Stimulated activated CD4-positive, alpha-beta T cell treated with anti-CD3 and anti-CD28 coated beads, Interleukin-1b, Interleukin-23, amount 100 ng/mL, for 4 hours (primary cell): Measurements from ENCODE around the gene RBBP5.

Source experiments
- DNase-seq, 2 donors: peaks; one replicate each; pipeline ENCODE4 v3.0.0-alpha.2; 2020; ENCODE audit warnings: low read depth in 2 of 2

The RBBP5 gene

DNA sequence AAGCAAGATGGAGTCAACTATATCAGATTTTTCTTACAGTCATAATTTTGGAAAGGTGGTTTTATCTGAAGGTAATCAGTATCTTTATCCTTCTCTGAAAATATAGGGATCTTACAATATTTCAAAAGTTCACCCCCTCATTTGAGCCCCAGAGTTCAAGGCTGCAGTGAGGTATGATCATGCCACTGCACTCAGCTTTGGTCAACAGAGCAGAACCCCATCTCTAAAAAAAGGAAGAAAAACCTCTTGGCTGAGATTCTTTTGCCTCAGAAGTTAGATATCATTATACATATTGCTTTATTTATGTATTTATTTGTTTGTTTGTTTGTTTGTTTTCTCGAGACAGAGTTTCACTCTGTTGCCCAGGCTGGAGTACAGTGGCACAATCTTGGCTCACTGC, 11.5 kb upstream of the RBBP5 start:
- DNase-seq = no peak

- DNase-seq = no peak
These were observed 7.8 kb upstream of the RBBP5 start for GRCh38 chr1:205129447-205130029.

- no peak for DNase-seq
These were observed 6.3 kb upstream of the RBBP5 start for GRCh38 chr1:205128050-205128449.

DNA sequence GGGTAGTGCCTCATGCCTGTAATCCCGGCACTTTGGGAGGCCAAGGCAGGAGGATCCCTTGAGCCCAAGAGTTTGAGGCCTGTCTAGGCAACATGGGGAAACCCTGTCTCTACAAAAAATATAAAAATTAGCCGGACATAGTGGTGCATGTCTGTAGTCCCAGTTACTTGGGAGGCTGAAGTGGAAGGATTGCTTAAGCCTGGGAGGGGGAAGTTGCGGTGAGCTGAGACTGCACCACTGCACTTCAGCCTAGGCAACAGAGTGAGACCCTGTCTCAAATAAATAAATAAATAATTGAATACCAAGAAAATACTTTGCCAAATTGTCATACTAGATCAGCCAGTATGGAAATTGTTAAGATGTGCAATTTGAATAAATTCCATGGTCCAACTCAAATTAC, 5.9 kb upstream of the RBBP5 start:
- DNase-seq = no peak

DNA sequence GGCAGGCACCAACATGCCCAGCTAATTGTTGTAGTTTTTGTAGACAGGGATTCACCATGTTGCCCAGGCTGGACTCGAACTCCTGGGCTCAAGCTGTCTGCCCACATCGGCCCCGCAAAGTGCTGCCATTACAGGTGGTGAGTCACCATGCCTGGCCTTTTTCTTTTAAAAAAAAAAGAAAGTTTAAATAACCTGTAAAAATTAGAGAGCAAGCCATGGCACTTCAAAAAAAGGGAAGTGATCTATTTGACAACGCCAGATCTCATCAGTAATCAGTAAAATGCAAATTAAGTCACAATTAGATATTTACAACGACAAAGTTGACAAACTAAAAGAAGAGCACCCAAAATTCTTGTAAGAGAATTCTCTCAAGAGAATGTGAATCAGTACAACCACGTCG, 2.9 kb upstream of the RBBP5 start:
- no peak for DNase-seq

GRCh38 chr1:205122489-205122882, 708 bp upstream of the RBBP5 start:
- DNase-seq = no peak

DNA sequence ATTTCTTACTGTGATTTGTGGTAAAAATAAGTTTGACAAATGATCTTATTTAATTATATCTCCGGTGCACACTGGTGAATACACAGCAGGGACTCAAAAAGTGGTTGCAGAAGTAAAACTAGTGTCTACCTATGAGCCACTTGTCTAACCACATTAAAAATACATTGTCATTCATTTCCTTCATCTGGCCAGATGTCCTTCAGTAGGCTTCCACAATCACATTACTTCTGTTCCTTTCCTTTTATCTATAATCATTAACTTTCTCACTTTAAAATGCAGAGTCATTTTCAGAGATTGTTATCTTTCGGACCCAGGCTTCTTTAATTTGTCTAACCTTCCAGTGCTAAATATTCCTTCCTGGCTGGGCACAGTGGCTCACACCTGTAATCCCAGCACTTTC, 3.0 kb downstream of the RBBP5 start:
- DNase-seq = no peak

DNA sequence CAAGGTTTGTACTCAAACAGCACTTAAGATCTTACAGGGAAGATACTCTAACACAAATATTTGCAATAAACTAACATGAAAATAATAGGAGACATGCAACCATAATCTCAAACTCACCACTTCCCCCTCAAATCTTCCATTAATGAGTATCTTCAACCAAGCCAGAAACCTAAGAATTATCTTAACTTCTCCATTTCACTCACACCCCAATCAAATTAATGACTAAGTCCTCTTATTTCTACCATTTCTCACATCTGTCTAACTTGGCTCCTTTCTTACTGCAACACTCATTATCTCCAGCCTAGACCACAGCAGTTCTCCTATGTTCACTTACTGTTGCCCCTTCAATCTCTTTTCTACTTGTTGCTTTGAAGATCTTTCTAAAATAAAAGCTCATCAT, 10.4 kb downstream of the RBBP5 start:
- DNase-seq = no peak

DNA sequence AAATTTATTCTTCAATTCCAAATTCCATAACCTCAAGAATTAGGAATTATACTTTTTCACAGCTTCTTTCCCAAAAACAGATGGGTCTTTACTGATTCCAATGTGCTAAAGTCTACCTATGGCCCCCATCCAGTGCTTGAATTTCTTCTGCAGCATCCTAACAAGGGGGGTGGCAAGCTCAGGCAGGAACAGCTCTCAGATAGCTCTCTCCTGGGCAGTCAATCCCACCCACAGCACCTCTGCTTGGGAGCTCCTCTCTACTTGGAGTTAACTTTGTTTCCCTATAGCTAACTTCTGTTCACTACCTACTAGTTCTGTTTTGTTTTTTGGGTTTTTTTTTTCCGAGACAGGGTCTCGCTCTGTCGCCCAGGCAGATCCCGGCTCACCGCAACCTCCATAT, 12.1 kb downstream of the RBBP5 start:
- DNase-seq = no peak

GRCh38 chr1:205109269-205109668, 12.5 kb downstream of the RBBP5 start:
- DNase-seq = no peak

- DNase-seq = no peak
These were observed 13.3 kb downstream of the RBBP5 start for GRCh38 chr1:205108464-205108863.

DNA sequence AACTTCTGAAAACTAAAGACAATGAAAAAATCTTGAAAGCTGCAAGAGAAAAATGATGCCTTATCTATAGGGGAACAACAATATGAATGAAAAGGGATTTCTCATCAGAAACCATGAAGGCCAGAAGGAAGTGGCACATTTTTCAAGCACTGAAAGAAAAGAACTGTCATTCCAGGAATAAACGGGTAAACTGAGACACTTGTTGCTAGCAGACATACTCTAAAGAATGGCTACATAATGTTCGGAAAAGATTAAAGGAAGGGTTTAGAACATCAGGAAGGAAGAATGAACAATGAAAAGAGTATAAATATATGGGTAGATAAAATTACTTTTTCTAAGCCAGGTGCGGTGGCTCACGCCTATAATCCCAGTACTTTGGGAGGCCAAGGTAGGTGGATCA, 14.5 kb downstream of the RBBP5 start:
- DNase-seq = no peak

GRCh38 chr1:205102404-205102803, 19.4 kb downstream of the RBBP5 start:
- DNase-seq = no peak

DNA sequence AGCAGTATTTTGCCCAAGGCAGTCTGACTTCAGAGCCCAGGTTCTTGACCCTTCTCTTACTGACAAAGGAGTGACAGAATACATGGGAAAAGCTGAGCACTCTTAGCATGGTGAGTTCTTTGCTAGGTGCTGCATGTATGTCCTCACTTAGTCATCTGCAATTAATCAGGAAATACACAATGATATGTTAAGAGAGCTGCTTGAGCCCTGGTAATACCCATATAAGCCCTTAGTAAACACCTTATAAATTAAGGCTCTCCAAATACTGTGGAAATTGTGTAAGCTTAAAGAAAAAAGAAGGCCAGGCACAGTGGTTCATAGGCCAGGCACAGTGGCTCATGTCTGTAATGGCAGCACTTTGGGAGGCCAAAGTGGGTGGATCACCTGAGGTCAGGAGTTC, 23.5 kb downstream of the RBBP5 start:
- DNase-seq = no peak

DNA sequence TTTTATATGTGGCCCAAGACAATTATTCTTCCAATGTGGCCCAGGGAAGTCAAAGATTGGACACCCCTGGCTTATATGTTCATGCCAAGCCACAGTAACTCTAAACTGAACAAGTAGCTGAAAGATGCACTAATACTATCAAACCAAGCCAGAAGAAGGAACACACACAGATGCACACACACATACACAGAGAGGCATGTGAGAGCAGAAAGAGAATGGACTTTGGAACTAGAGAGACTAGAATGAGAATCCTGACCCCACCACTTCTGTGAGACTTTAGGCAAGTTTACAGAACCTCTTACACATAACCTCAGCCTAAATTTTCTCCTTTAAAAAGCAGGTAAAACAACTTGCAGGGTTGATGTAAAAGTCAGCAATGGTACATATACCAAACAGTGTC, 26.4 kb downstream of the RBBP5 start:
- no peak for DNase-seq

DNA sequence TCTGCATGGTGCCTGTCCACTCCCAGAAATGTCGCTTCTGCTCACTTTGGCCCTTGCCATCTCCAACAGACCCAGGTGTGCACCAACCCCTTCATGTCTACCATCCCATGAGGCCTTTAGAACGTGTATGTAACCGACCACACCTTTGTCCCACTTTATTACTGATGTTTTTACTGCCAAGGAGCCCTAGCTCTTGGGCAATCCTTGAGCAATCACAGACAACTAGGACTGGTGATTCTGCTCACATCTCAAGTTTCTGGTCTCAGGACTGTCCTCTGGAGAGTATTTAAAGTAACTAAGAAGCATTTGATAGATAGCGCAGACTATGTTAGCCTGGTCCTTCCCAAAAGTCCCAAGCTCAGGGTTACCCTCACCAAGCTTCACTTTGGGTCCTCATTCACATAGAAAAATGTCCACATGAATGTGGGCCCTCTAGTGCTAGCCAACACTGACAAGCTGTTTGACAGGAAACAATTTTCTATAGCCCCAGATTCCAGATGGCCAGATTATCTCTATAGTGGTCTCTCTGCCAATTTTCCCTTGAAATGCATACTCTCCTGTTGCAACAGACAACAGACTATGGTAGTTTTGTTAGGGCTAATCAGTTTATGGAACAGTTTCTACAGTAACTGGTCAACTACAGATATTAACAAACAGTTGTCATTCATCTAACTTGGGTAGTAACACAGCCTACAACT, 30.6 kb downstream of the RBBP5 start:
- no peak for DNase-seq

- DNase-seq = no peak
These were observed 33.4 kb downstream of the RBBP5 start for GRCh38 chr1:205088341-205088740.

GRCh38 chr1:205084360-205084759, 37.4 kb downstream of the RBBP5 start, which contains the start of gene TMEM81:
Gene TMEM81, minus strand, starts transcription at chr1:205084460. Its CDS starts 140 bp downstream, at chr1:205084320.
- DNase-seq = no peak

GRCh38 chr1:205082431-205082830, 39.3 kb downstream of the RBBP5 start:
- DNase-seq = no peak

DNA sequence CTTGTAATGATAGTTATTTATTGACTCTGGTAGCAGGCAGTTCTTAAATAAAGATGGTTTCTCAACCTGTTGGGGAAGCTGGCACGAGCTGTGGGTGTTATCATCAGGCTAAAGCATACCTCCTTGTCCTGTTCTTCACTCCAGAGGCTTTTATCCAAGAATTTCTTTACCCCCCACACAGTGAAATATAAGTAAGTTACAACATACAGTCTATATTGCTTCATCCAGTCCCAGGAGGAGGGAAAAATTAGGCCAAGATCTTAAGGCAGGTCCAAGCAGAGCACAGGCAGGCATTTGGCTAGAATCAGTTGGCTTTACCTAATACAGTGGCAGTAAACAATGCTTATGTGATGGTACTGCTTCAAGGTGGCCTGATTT, 43.9 kb downstream of the RBBP5 start:
- no peak for DNase-seq

- DNase-seq = no peak
These were observed 44.4 kb downstream of the RBBP5 start for GRCh38 chr1:205077158-205077933.

DNA sequence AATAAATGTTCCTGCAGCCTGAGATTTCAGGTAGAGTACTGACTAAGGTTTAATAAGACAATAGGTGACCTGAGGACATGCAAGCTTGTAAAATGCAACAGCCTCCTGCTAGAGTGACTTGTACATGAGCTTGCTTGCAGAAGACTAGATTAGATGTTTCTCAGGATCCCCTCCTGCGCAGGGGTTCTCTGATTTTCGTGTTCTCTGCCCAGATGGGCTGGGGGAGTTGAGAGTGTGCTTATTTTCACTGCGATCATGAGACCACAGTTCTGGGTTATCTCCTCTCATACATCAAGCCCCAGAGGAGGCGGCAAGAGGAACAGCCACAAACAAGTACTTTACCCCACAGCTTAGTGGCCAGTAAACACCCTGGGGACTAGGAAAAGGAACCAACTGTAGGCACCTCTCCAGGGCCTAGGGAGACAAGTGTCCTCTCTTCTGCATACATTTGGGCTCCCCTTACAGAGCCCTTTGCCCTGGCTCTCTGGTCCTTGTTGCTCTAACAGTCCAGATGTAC, 45.5 kb downstream of the RBBP5 start:
- DNase-seq = no peak

- DNase-seq = no peak
These were observed 46.1 kb downstream of the RBBP5 start for GRCh38 chr1:205075642-205076155.
